Sciatic nerve (tissue), 2 donors: ENCODE results near the gene GRPEL1. TPM values are rescaled to one million over a fixed set of nuclear protein-coding genes. Genes with fewer than 3 reads are reported as not detected.
"Not testable (repeated sequence)": the region's sequence is repeated elsewhere in the genome, so short reads cannot be mapped to it uniquely, and the experiment has no call there.

Experiments
- ATAC-seq: fragments of 200-7000 bp; cut with Tn5 transposase; one replicate; pipeline ENCODE4 v1.9.1; 2020; ENCODE audit warnings: mild to moderate bottlenecking, moderate library complexity
- DNase-seq: peaks from one replicate; pipeline ENCODE4 v3.0.0-alpha.2; 2020; ENCODE audit warnings: low spot score
- intact Hi-C: fragments of 100-400 bp; cut with DNase I; formaldehyde crosslinking; loops from one replicate; pipeline ENCODE4 v1.14.2; 2022
- total RNA-seq: library from RNA; stranded (reverse); fragmentation: NEBNext Ultra II Directional; extraction: Animal tissue kit (Norgen Biotek cat#: 25700); gene quantifications from one replicate; pipeline ENCODE4 v1.2.1, GENCODE V29; 2021
- donor health status: DM: no; HTN: no; CAD: no.
- donor health status: DM: no; HTN: no; CAD: no.

GRPEL1 gene
- total RNA-seq, 1 donor from 2014 or later, result 20.6 TPM

GRCh38 chr4:7095611-7096155, 27.8 kb upstream of the GRPEL1 start:
- no peak for ATAC-seq
- peak; percentile 47 for DNase-seq
- intact Hi-C loops, result no loop called here

GRCh38 chr4:7094916-7095315, 27.1 kb upstream of the GRPEL1 start:
- peak; percentile 50 for ATAC-seq
- peak; percentile 53 for DNase-seq
- intact Hi-C loops, result no loop called here

GRCh38 chr4:7092026-7092425, 24.2 kb upstream of the GRPEL1 start:
- DNase-seq, result no peak
- no peak for ATAC-seq
- intact Hi-C loops, result no loop called here

GRCh38 chr4:7089213-7089986, 21.5 kb upstream of the GRPEL1 start:
- intact Hi-C loops, result no loop called here
- ATAC-seq, result peak; percentile 55
- peak; percentile 53 for DNase-seq

GRCh38 chr4:7087036-7087435, 19.2 kb upstream of the GRPEL1 start:
- intact Hi-C loops, result no loop called here
- ATAC-seq (no peak), DNase-seq (no peak)

- peak; percentile 10 for DNase-seq
- no peak for ATAC-seq
- intact Hi-C loops, result no loop called here
These were observed 18.5 kb upstream of the GRPEL1 start for GRCh38 chr4:7086384-7086783.

- ATAC-seq, intact Hi-C loops: not testable (repeated sequence)
- peak; percentile 35 for DNase-seq
These were observed 16.7 kb upstream of the GRPEL1 start for GRCh38 chr4:7084564-7084961.

- peak; percentile 13 for DNase-seq
- intact Hi-C loops, result no loop called here
- ATAC-seq, result no peak
These were observed 16.0 kb upstream of the GRPEL1 start for GRCh38 chr4:7083597-7084563.

GRCh38 chr4:7079909-7080308, 12.0 kb upstream of the GRPEL1 start:
- DNase-seq, ATAC-seq: not testable (repeated sequence)
- intact Hi-C loops, result loop anchor here (10.0 kb wide), 1 partner anchor 175 kb away; the partner anchor contains the start of gene TBC1D14

GRCh38 chr4:7079483-7079882, 11.6 kb upstream of the GRPEL1 start:
- not testable (repeated sequence) for DNase-seq, ATAC-seq
- intact Hi-C loops, result loop anchor here (10.0 kb wide), 1 partner anchor 175 kb away; the partner anchor contains the start of gene TBC1D14

GRCh38 chr4:7078025-7078424, 10.2 kb upstream of the GRPEL1 start:
- DNase-seq (no peak), ATAC-seq (no peak)
- intact Hi-C loops, result loop anchor here (10.0 kb wide), 1 partner anchor 173 kb away; the partner anchor contains the start of gene TBC1D14

GRCh38 chr4:7077371-7077770, 9.5 kb upstream of the GRPEL1 start:
- DNase-seq (peak; percentile 38), ATAC-seq (no peak)
- intact Hi-C loops, result loop anchor here (10.0 kb wide), 1 partner anchor 173 kb away; the partner anchor contains the start of gene TBC1D14

GRCh38 chr4:7076696-7077082, 8.8 kb upstream of the GRPEL1 start:
- no peak for ATAC-seq
- intact Hi-C loops, result loop anchor here (10.0 kb wide), 1 partner anchor 172 kb away; the partner anchor contains the start of gene TBC1D14
- no peak for DNase-seq

- DNase-seq (peak; percentile 42), ATAC-seq (no peak)
- intact Hi-C loops, result loop anchor here (10.0 kb wide), 1 partner anchor 171 kb away; the partner anchor contains the start of gene TBC1D14
These were observed 8.3 kb upstream of the GRPEL1 start for GRCh38 chr4:7075962-7076695.

GRCh38 chr4:7074426-7074825, 6.6 kb upstream of the GRPEL1 start:
- intact Hi-C loops, result loop anchor here (10.0 kb wide), 1 partner anchor 170 kb away; the partner anchor contains the start of gene TBC1D14
- no peak for ATAC-seq
- DNase-seq, result peak; percentile 34

- peak; percentile 38 for ATAC-seq
- intact Hi-C loops, result loop anchor here (10.0 kb wide), 1 partner anchor 169 kb away; the partner anchor contains the start of gene TBC1D14
- peak; percentile 57 for DNase-seq
These were observed 5.9 kb upstream of the GRPEL1 start for GRCh38 chr4:7073526-7074390.

GRCh38 chr4:7073059-7073458, 5.2 kb upstream of the GRPEL1 start:
- intact Hi-C loops, result loop anchor here (10.0 kb wide), 1 partner anchor 168 kb away; the partner anchor contains the start of gene TBC1D14
- DNase-seq (peak; percentile 51), ATAC-seq (no peak)
